B cell (primary cell): ENCODE results near the gene TBC1D20.

ENCODE experiments used
- EZH2 ChIP-seq: IDR thresholded peaks from 2 replicates; pipeline ENCODE4 v1.6.1; 2012; ENCODE audit warnings: borderline replicate concordance, low read depth, mild to moderate bottlenecking, moderate library complexity, low read length; ENCODE audit not compliant: insufficient read depth, poor library complexity, severe bottlenecking
- TF ChIP-seq, protein P1 (sequence below): fragments of 200-600 bp; IDR thresholded peaks from one replicate; pipeline ENCODE4 v1.8.0; 2022; ENCODE audit warnings: antibody characterized with exemption, mild to moderate bottlenecking

DNA sequence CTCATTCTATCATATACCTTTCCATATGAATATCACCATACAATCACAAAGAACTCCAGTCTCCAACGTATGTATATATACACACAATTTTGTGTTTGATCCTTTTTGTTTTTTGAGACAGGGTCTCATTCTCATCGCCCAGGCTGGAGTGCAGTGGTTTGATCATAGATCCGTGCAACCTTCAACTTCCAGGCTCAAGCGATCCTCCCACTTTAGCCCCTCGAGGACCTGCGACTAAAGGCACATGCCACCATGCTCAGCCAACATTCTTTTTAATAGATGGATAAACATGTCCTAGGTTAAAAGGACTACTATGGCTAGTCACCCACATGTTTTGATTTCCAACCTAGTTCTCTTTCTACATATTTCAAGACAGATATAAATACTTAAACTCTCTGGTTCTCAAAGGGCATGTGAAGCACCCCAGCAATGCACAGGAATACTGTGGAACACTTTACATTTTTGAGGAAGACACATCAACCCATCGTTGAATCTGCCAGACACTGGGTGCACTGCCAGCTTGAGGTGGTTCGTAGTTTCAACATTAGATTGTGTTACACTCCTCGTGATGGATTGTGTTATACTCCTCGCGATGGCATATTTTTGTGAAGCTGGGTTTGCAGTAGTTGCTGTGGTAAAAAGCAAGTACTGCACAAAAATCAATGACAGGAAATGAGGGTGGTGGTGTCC lies 40.9 kb upstream of the TBC1D20 start:
- TF ChIP-seq, protein P1, sequence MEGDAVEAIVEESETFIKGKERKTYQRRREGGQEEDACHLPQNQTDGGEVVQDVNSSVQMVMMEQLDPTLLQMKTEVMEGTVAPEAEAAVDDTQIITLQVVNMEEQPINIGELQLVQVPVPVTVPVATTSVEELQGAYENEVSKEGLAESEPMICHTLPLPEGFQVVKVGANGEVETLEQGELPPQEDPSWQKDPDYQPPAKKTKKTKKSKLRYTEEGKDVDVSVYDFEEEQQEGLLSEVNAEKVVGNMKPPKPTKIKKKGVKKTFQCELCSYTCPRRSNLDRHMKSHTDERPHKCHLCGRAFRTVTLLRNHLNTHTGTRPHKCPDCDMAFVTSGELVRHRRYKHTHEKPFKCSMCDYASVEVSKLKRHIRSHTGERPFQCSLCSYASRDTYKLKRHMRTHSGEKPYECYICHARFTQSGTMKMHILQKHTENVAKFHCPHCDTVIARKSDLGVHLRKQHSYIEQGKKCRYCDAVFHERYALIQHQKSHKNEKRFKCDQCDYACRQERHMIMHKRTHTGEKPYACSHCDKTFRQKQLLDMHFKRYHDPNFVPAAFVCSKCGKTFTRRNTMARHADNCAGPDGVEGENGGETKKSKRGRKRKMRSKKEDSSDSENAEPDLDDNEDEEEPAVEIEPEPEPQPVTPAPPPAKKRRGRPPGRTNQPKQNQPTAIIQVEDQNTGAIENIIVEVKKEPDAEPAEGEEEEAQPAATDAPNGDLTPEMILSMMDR = no peak
- no peak for TF ChIP-seq EZH2
